ENCODE data around the gene HYOU1.
"Not testable (repeated sequence)": the region's sequence is repeated elsewhere in the genome, so short reads cannot be mapped to it uniquely, and the experiment has no call there.

HYOU1 gene

GRCh38 chr11:119023741-119024140, 33.3 kb downstream of the HYOU1 start:
- no peak for TF ChIP-seq CTCF (IDR thresholded peaks at IDR 0.05; ENCODE audit: low read depth, low read length)
- no peak for DNase-seq (ENCODE audit: low read depth, low spot score)
- in situ Hi-C loops (cut with HindIII; ENCODE audit: low sequenced_read_pairs), result no loop called here

GRCh38 chr11:119021631-119022030, 35.4 kb downstream of the HYOU1 start:
- in situ Hi-C loops (cut with HindIII; ENCODE audit: low sequenced_read_pairs), result no loop called here
- no peak for TF ChIP-seq CTCF (IDR thresholded peaks at IDR 0.05; ENCODE audit: low read depth, low read length)
- DNase-seq (ENCODE audit: low read depth, low spot score), result no peak
- H3K4me3 ChIP-seq (ENCODE audit: low read depth, low read length), result no peak overlapping the region

More at GRCh38 chr11:119023741-119024140, 33.3 kb downstream of the HYOU1 start:
- H3K4me3 ChIP-seq (ENCODE audit: low read depth, low read length), result no peak overlapping the region

GRCh38 chr11:119019996-119020395, 37.0 kb downstream of the HYOU1 start:
- no peak for DNase-seq (ENCODE audit: low read depth, low spot score)
- in situ Hi-C loops (cut with HindIII; ENCODE audit: low sequenced_read_pairs), result no loop called here
- TF ChIP-seq CTCF (IDR thresholded peaks at IDR 0.05; ENCODE audit: low read depth, low read length), result no peak
- peak overlapping the region; percentile 90 for H3K4me3 ChIP-seq (ENCODE audit: low read depth, low read length)

- peak within 1 kb of the TSS; percentile 90 for H3K4me3 ChIP-seq (ENCODE audit: low read depth, low read length)
- in situ Hi-C loops (cut with HindIII; ENCODE audit: low sequenced_read_pairs), result no loop called here
- no peak for TF ChIP-seq CTCF (IDR thresholded peaks at IDR 0.05; ENCODE audit: low read depth, low read length)
- peak; percentile 97 for DNase-seq (ENCODE audit: low read depth, low spot score)
These were observed 38.7 kb downstream of the HYOU1 start, which contains the start of the genes RPS25 and TRAPPC4 for GRCh38 chr11:119018074-119018938. Gene RPS25, minus strand, starts transcription at chr11:119018343. Its CDS starts 59 bp downstream, at chr11:119018284. Gene TRAPPC4, plus strand, starts transcription at chr11:119018766. Its CDS starts 30 bp downstream, at chr11:119018796.

- DNase-seq (ENCODE audit: low read depth, low spot score); in situ Hi-C loops (cut with HindIII; ENCODE audit: low sequenced_read_pairs): not testable (repeated sequence)
- H3K4me3 ChIP-seq (ENCODE audit: low read depth, low read length), result peak overlapping the region; percentile 90
These were observed 39.6 kb downstream of the HYOU1 start for GRCh38 chr11:119017377-119017776.

- in situ Hi-C loops (cut with HindIII; ENCODE audit: low sequenced_read_pairs), result no loop called here
- DNase-seq (ENCODE audit: low read depth, low spot score), result no peak
- peak overlapping the region; percentile 90 for H3K4me3 ChIP-seq (ENCODE audit: low read depth, low read length)
- no peak for TF ChIP-seq CTCF (IDR thresholded peaks at IDR 0.05; ENCODE audit: low read depth, low read length)
These were observed 40.6 kb downstream of the HYOU1 start for GRCh38 chr11:119016216-119017009.
